GM23338 (cell line): ENCODE data around the gene KIAA1755. TPM values are rescaled to one million over a fixed set of nuclear protein-coding genes. Genes with fewer than 3 reads are reported as not detected.

Experiments
- ATAC-seq: fragments of 200-7000 bp; cut with Tn5 transposase; 3 replicates; pipeline ENCODE4 v1.9.1; 2020
- DNase-seq: peaks from one replicate; pipeline ENCODE4 v3.0.0-alpha.2; 2015; ENCODE audit warnings: low spot score
- H2AFZ ChIP-seq: fragments of 200-600 bp; sonication (generic); 2 replicates; pipeline ENCODE4 v1.8.0; 2016; ENCODE audit warnings: antibody characterized with exemption, mild to moderate bottlenecking, moderate library complexity
- H3F3A ChIP-seq: fragments of 200-600 bp; sonication (generic); replicated peaks from 2 replicates; pipeline ENCODE4 v1.8.0; 2017; ENCODE audit warnings: antibody characterized with exemption, mixed run types, low read depth
- H3K27ac ChIP-seq: fragments of 200-600 bp; sonication (generic); 2 replicates; pipeline ENCODE4 v1.6.1; 2016; ENCODE audit warnings: low read depth
- H3K27me3 ChIP-seq: fragments of 200-600 bp; sonication (generic); 2 replicates; pipeline ENCODE4 v1.8.0; 2016; ENCODE audit warnings: mild to moderate bottlenecking, mixed run types, moderate library complexity; ENCODE audit not compliant: insufficient read depth
- H3K36me3 ChIP-seq: fragments of 200-600 bp; sonication (generic); 2 replicates; pipeline ENCODE4 v1.8.0; 2016; ENCODE audit warnings: mild to moderate bottlenecking; ENCODE audit not compliant: insufficient read depth
- H3K4me1 ChIP-seq: fragments of 200-600 bp; sonication (generic); 2 replicates; pipeline ENCODE4 v1.8.0; 2016; ENCODE audit warnings: mild to moderate bottlenecking, moderate library complexity; ENCODE audit not compliant: insufficient read depth
- H3K4me2 ChIP-seq: fragments of 200-600 bp; sonication (generic); 2 replicates; pipeline ENCODE4 v1.7.1; 2017; ENCODE audit warnings: mixed run types
- H3K4me3 ChIP-seq: fragments of 200-600 bp; sonication (generic); 2 replicates; pipeline ENCODE4 v1.6.1; 2016; ENCODE audit warnings: mixed run types
- H3K79me2 ChIP-seq: fragments of 200-600 bp; sonication (generic); replicated peaks from 2 replicates; pipeline ENCODE4 v1.8.0; 2017; ENCODE audit warnings: mild to moderate bottlenecking; ENCODE audit not compliant: insufficient read depth
- H3K9me2 ChIP-seq: fragments of 200-600 bp; sonication (generic); 2 replicates; pipeline ENCODE4 v1.8.0; 2017; ENCODE audit not compliant: insufficient read depth
- H4K20me1 ChIP-seq: fragments of 200-600 bp; sonication (generic); replicated peaks from 2 replicates; pipeline ENCODE4 v1.8.0; 2017; ENCODE audit warnings: mild to moderate bottlenecking; ENCODE audit not compliant: insufficient read depth
- H3K27ac Mint-ChIP-seq: 2 replicates; pipeline ENCODE4 v1.8.0; 2020; ENCODE audit warnings: inconsistent platforms, mild to moderate bottlenecking, moderate library complexity, mixed read lengths
- H3K27me3 Mint-ChIP-seq: 3 replicates; pipeline ENCODE4 v1.8.0; 2022; ENCODE audit warnings: low read depth, mild to moderate bottlenecking, moderate library complexity, mixed read lengths, inconsistent platforms; ENCODE audit not compliant: insufficient read depth, poor library complexity
- H3K36me3 Mint-ChIP-seq: 3 replicates; pipeline ENCODE4 v1.8.0; 2021; ENCODE audit warnings: low read depth, mild to moderate bottlenecking, inconsistent platforms, moderate library complexity, mixed read lengths
- H3K4me1 Mint-ChIP-seq: 3 replicates; pipeline ENCODE4 v1.8.0; 2020; ENCODE audit warnings: mild to moderate bottlenecking, inconsistent platforms, mixed read lengths
- H3K4me3 Mint-ChIP-seq: 3 replicates; pipeline ENCODE4 v1.8.0; 2021; ENCODE audit warnings: moderate library complexity, mild to moderate bottlenecking, inconsistent platforms, mixed read lengths
- H3K9me3 Mint-ChIP-seq: 3 replicates; pipeline ENCODE4 v1.8.0; 2020; ENCODE audit warnings: moderate library complexity, mild to moderate bottlenecking, inconsistent platforms, mixed read lengths
- CREB1 ChIP-seq: fragments of 250-450 bp; sonication (Bioruptor Pico); IDR thresholded peaks from 2 replicates; pipeline ENCODE4 v1.5.0; 2020; ENCODE audit warnings: low read depth, mild to moderate bottlenecking, moderate library complexity
- CTCF ChIP-seq, 2 experiments: fragments of 200-600 bp in 1 of 2; sonication (generic) in 1 of 2; conservative IDR thresholded peaks; 2 replicates each; pipeline versions ENCODE4 v1.5.1 to v1.6.1; 2016 to 2017; ENCODE audit warnings: antibody characterized with exemption in 2 of 2, low read depth in 2 of 2, mild to moderate bottlenecking in 2 of 2, moderate library complexity in 1 of 2
- ETS1 ChIP-seq: IDR thresholded peaks from 2 replicates; pipeline ENCODE4 v1.6.1; 2016; ENCODE audit warnings: antibody characterized with exemption
- EZH2 ChIP-seq: fragments of 200-600 bp; sonication (generic); IDR thresholded peaks from one replicate; pipeline ENCODE4 v1.8.0; 2017; ENCODE audit warnings: antibody characterized with exemption, mild to moderate bottlenecking, low read depth; ENCODE audit not compliant: unreplicated experiment
- EZH2phosphoT487 ChIP-seq: fragments of 200-600 bp; sonication (generic); IDR thresholded peaks from one replicate; pipeline ENCODE4 v1.8.1; 2018; ENCODE audit warnings: antibody characterized with exemption; ENCODE audit not compliant: unreplicated experiment
- JUNB ChIP-seq: IDR thresholded peaks from one replicate; pipeline ENCODE4 v1.6.1; 2016; ENCODE audit warnings: antibody characterized with exemption; ENCODE audit not compliant: unreplicated experiment
- NANOG ChIP-seq: IDR thresholded peaks from 2 replicates; pipeline ENCODE4 v1.6.1; 2016; ENCODE audit warnings: antibody characterized with exemption, borderline replicate concordance
- POLR2AphosphoS5 ChIP-seq: IDR thresholded peaks from 2 replicates; pipeline ENCODE4 v1.6.1; 2016; ENCODE audit warnings: antibody characterized with exemption, low read depth
- REST ChIP-seq: IDR thresholded peaks from one replicate; pipeline ENCODE4 v1.6.1; 2018; ENCODE audit warnings: antibody characterized with exemption; ENCODE audit not compliant: unreplicated experiment
- STAT1 ChIP-seq: IDR thresholded peaks from one replicate; pipeline ENCODE4 v1.6.1; 2016; ENCODE audit warnings: antibody characterized with exemption; ENCODE audit not compliant: unreplicated experiment
- ZNF114 ChIP-seq: fragments of 250-450 bp; sonication (Bioruptor Pico); IDR thresholded peaks from 2 replicates; pipeline ENCODE4 v1.5.0; 2020; ENCODE audit warnings: mild to moderate bottlenecking, moderate library complexity
- ZNF331 ChIP-seq: fragments of 250-450 bp; sonication (Bioruptor Pico); IDR thresholded peaks from 2 replicates; pipeline ENCODE4 v1.5.0; 2020; ENCODE audit warnings: low read depth, mild to moderate bottlenecking, moderate library complexity
- ZNF462 ChIP-seq: fragments of 250-450 bp; sonication (Bioruptor Pico); IDR thresholded peaks from 2 replicates; pipeline ENCODE4 v1.5.0; 2020; ENCODE audit warnings: mild to moderate bottlenecking, moderate library complexity
- polyA plus RNA-seq: library from polyadenylated mRNA; unstranded; fragments of >200 nt; fragmentation: Nextera tagmentation; extraction: Ambion mirVana; gene quantifications from 2 replicates; pipeline ENCODE4 v1.2.1, GENCODE V29; 2016
- total RNA-seq: library from RNA; depleted of rRNA; stranded (reverse); fragments of >200 nt; shearing (Covaris generic); gene quantifications from 2 replicates; pipeline ENCODE4 v1.2.3, GENCODE V29; 2014

Gene KIAA1755
- total and polyA plus RNA-seq, 2 experiments from 2014 or later: 0.28 TPM; not detected in 1

GRCh38 chr20:38186788-38187221 is 73.7 kb downstream of the KIAA1755 start:
- Histone ChIP-seq H3K79me2 (no peaks in the 10 kb centered on the region), H3K27me3 (no peaks in the 10 kb centered on the region), H3K4me3 (no peak overlapping the region), H3K4me1 (no peaks in the 10 kb centered on the region), H3K36me3 (no peaks in the 10 kb centered on the region), H4K20me1 (no peaks in the 10 kb centered on the region), H3K9me2 (no peaks in the 10 kb centered on the region), H3F3A (no peaks in the 10 kb centered on the region), H2AFZ (peak overlapping the region; percentile 0; the same call in 1 of the 2 replicates), H3K4me2 (no peak overlapping the region), H3K27ac (no peak overlapping the region)
- TF ChIP-seq POLR2AphosphoS5: no peak
- TF ChIP-seq EZH2phosphoT487: no peak
- TF ChIP-seq CREB1 (CRISPR knock-in tag): no peak
- TF ChIP-seq STAT1: no peak
- no peak for TF ChIP-seq JUNB
- TF ChIP-seq ZNF462: no peak
- no peak for TF ChIP-seq NANOG
- no peak for TF ChIP-seq ZNF114
- no peak for TF ChIP-seq CTCF (conservative IDR thresholded peaks at IDR 0.05; ENCODE audit: low read depth in 2 of 2)
- TF ChIP-seq ZNF331: no peak
- no peak for TF ChIP-seq EZH2
- no peak for TF ChIP-seq ETS1
- TF ChIP-seq REST: no peak
- Mint-ChIP-seq H3K27me3 (peaks cover 4% of the 10 kb centered on the region), H3K9me3 (no peaks in the 10 kb centered on the region), H3K27ac (no peak overlapping the region), H3K4me3 (no peak overlapping the region), H3K36me3 (no peaks in the 10 kb centered on the region), H3K4me1 (peaks cover 4% of the 10 kb centered on the region; the same call in 1 of the 3 replicates)
- DNase-seq (no peak), ATAC-seq (no peak)
